Fibroblast of upper back skin (primary cell): ENCODE results near the gene SORCS1.
A peak's percentile ranks its signal among the peaks of the same experiment; 100 is the strongest.

Experiments used
- DNase-seq: peaks from one replicate; pipeline ENCODE4 v3.0.0-alpha.2; 2013

SORCS1 gene

DNA sequence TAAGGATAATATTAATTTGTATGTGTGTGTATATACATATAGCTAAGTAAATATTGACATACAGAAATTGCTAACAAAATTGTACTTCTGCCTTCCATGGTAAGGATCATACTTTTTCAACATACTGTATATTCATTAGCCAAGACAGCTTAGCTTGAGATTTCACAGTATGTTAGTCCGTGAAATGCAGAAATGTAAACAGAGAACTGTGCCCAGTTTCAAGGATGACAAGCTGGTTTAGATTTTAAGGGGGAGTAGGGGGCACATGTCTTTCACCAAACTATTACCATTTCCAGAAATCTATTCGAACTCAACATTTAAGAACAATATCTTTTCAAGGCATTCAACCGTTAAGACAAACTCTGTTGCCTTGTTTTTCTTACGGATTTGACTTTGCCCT is 182.2 kb downstream of the SORCS1 start:
- DNase-seq, result no peak

DNA sequence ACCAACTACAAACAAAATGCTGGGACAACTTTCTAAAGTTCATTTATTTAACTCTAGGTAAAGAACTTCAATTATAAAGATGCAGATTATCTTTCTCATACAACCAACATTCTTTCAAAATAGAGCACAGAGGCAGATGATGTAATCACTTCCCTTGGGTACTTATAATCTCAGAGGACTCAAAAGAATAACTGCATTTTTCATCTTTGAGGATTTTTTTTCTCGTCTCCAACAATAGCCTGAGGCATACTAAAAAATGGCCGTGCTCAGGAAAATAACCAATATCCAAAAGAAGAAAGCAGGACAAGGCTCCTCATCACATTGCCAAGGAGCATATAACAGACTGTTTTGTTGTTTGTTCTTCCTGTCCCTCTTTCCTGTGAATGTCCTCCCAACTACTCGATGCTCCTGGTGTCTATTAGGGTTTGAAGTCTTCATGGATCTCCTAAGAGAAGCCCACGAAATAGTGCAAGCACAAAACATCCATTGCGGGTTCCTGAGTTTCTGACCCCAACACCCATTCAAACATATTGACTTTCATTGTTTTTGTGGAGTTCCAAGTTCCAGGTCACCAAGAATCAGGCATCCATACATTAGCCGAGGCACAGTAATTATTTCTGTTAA is 182.9 kb downstream of the SORCS1 start:
- no peak for DNase-seq

DNA sequence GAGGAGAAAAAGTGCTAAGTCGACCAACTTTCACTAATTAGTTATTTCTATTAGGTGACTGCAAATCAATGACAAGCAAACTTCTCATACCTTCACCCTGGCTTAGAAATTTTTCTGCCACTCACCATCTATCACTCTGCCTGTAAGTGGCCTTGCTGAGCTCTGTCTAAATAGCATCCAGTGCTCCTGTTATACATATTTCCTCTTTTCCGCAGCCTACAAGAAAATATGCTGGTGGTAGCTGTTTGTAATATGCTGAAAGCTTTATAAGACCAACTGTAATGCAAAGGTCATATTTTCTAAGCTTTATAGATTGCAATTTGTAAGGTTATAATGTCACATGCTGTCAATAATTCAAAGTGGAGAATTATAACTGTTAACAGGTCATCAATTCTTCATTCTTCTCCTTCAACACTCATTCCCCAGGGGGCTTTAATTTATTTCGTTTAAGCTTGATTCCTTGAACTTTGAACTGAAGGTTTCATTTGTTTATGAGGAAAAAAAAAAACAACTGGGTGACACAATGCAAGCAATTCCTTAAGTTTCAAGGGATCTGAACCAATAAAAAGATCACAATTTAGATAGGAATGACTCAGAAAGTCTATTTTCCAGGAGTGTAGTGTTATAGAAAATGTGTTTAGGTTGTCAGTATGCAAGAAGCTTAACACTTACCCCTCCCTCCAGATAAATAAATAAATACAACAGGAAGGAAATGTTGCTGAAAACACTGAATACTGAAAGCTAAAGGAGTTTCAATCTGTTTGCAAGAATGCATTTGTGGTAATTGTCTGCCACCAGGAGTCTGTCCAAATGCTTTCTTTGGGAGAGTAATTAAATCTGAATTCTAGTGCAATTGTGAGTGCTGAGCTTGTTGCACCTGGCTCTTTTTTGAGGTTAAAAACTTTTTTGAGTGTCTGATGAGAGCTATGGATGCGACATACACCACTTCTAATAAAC is 183.7 kb downstream of the SORCS1 start:
- no peak for DNase-seq

DNA sequence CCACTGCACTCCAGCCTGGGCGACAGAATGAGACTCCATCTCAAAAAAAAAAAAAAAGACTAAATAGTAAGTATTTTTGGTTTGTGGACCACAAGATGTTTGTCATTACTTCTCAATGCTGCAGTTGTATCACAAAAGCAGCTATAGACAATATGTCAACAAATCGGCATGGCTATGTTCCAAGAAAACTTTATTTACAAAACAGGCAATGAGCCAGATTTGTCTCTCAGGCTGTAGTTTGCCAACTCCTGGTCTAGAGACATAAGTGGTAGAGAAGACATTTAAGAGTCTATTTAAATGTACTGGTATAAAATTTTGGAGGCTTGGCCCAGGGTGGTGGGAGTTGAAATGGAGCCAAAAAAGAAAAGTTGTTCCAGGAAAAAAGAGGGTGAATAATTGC is 185.8 kb downstream of the SORCS1 start:
- no peak for DNase-seq

DNA sequence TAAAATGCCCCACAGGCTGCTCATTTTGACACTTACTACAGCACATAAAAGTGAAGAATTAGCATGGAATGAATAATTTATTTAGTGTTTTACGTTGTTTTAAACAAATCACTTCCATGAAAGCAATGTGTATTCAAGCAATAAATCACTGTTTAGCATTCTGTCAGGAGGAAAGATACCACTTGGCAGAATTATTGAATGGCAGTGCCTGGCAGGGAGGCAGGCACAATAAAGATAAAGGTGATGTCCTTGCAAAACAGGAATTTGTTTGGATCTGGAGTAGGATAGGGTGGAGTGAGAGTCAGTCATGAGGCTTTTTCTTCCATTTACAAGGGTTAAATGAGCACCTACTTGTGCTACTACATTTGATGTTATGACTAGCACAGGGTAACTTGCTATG is 190.8 kb downstream of the SORCS1 start:
- no peak for DNase-seq

DNA sequence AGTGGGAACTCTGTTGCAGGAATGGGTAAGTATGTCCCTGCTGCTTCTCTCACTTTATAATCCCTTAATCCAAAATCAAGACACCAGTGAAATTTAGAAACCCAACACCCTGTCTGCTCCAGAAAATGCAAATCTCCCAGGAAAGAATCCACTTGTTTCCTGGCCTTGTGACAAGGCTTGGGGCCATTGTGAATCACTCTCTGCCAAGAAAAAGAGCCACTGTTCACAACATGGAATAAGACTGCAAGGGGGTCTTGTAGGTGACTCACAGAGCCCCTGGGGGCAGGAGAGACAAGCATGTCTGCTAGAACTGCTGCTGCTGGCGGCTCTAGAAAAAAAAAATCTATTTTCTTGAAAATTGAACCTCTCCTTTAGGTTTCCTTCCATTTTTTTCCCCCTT is 191.2 kb downstream of the SORCS1 start:
- DNase-seq, result no peak

DNA sequence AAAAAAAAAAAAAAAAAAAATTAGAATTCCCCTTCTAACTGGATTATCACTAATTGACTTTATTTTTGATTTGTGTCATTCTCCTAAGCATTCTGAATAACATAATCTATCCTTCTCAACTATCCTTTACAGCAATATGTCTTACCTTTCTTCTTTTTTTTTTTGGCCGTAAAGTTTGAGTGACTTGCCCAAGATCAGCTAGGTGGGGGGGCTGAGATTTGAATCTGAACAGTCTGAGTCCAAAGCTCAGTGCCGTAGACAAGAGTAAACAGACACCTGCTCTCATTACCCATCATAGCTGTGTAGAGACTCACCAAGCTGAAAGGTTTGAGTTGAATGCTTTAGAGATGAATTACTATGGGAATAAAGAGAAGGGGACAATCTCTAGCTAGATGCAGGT is 192.1 kb downstream of the SORCS1 start:
- no peak for DNase-seq

DNA sequence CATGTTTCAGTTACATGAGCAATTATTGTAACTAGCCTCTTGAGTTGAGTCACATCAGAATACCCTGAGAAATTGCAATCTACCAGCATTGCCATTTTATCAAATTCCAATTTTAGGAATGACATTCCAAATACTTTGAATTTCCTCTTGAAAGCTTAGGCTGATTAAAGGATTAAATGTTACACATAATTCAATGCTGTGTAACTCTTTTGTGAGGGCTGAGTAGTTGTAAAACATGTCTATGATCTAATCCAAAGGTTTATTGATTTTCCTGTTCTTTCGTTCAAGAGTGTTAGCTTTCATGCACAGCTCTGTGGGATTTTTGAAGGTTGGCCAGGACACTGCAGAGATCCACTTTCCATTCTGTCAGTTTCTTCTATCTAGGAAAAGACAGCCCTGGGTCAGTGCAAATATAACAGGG is 193.1 kb downstream of the SORCS1 start:
- DNase-seq, result peak; percentile 2

DNA sequence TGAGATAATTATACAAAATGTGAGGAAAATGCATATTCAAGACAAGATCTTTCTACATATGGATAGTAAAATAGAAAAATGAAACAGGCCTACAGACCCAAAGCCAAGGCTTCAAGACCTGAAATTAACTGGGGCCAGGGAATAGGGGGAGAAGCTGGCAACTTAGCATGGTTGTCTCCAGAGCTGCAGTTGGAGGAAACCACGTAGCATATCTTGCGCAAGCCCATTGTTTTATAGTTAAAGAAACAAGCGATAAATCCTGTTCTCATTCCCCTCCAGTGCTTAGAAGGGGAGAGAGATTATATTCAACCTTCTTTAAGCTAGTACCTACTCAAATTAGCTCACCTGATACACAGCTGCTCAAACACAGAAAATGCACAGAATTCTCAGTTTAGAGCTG is 197.1 kb downstream of the SORCS1 start:
- no peak for DNase-seq

DNA sequence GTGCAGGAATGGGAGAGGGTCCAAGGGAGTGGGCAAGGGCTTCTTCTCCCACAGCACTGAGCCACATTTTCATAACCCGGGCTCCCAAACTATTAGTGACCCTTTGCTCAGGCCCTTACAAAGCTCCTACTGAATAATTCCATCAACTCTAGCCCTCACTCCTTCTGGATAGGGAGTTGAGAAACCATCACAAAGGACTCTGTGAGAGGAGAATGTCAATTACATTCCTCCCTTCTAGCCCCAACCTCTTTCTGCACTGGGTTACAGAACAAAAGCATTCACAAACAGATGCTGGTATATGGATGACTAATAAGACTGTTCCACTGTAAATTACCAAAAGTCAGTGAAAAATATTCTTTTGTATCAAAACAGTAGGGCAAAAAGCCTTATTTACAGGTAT is 203.7 kb downstream of the SORCS1 start:
- DNase-seq, result no peak

DNA sequence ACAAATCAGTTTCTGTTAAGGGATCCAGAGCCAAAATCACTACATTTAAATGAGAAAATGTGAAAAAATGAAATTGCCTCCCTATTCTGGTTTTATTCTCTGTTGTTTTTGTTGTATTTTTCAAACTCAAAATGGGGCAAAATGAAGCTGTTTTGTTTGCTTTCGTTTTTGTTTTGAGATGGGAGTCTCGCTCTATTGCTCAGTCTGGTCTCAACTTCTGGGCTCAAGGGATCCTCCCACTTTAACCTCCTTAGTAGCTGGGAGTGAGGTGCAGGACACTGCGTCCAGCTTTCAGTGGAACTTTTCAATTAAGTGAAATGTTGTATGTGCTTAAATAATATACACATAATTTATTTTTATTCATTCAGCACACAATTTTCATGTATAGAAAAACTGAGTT is 205.0 kb downstream of the SORCS1 start:
- DNase-seq, result no peak

DNA sequence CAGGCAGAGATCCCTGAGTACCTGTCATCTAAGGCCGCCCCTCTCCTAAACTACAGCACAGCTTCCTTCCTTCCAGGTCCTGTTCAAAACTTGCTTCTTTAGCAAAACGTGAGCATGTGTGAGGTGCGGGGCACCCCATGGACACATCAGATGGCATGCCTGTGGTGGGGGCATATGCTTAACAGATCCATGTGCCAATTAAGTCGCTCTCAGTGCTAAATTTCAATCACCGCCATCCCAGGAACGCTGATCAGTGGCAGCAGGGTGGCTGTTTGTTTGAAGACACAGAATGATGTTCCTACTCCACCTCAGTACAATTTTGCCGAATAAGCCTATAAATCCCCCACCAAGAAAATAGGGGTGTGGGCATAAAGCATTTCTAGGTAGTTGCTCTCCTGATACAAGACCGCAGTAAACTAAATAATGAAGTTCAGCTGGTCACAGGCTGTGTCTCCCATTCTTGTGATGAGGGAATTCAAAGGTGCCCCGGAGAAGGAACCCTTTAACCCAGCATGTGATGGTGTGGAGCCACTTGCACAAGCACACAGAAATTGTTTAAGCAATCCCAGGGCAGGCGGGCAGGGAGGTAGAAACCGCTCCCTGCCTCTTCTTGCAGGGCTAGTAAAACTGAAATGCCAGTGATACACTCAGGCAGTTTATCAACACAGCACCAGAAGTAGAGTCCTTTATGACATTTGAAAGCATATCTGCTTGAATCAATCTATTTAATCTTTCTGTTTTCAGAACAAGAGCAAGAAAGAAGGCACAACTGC is 205.7 kb downstream of the SORCS1 start:
- no peak for DNase-seq

DNA sequence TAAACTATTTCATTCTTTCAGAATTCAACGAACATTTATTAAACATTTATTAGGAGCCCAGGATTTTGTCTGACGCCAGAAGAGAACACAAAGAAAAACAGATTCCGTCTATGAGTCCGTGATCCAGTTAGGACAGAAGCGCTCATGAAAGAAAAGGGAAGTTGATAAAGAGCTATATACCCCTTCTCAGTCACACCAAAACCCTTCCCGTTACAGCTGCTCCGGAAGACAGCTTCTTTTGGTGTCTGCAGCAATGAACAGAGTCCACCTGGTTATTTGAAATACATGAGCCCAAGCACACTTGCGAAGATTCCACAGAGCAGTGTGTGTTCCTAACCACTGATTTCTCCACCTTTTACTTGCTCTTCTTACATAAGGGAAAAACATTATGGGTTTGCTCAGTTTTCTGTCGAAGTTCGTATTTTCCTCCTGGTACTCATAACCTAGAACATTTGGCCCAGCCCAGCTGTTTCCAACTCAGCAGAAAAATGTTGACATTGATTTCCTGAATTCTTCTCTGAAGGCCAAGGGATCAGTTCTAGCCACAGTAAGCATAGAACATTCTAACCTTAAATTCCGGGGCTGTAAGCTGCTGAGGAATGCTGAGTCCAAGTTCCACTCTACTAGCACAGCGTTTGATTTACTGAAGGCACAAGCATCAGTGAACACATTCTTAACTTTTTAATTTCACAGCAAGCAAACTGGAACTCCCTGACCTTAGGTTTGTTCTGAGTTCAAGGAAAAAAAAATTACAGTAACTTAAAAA is 206.5 kb downstream of the SORCS1 start:
- DNase-seq, result no peak

DNA sequence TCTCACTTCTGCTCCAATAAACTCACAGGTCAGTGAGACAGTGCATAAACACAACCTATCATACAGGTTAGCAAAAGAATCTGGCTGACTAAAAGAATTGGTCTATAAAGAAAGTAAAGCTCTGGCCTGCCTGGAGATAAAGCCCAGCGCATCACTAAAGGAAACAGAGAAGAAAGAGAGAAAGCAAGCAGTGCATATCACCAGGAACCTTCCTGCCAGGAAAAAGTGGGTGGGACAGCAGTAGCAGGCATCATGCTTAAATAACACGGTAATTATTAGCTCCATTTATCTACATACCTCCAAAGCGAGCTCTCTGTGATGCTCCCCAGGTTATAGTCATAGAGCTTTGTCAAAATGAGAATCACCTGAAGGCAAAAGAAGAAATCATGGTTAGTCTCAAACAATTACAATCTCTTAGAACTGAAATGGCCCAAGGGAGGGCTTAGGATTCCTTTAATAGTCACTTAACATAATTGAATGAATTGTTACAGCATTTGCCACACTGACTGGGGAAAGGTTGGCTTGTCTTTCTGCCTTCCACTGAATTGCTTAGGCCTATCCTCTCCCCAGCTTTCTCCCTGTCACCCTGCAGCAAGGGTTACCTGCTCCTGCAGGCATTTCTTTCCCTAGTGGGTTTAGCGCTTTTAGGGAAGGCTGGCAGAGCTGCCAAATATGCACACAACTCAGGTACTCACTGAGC is 208.1 kb downstream of the SORCS1 start:
- DNase-seq, result no peak

DNA sequence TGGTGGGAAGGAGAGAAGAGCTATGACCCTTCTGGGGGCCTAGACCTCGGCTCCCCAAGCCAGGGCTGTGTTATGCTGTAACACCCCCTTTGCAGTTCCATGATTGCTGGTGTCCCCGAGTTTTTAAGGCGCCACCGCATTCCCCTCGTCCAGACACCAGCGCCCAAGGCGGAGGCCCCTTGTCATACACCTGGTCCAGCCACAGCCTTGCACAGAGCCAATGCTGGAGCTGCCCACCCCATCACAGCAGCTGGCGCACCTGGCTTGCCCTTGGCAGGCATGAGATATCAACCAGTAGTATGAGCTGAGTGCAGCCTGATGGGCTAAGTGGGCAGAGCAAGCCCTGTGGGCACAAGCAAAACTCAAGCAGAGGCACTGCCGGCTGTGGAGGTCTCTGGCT is 209.4 kb downstream of the SORCS1 start:
- DNase-seq, result no peak

DNA sequence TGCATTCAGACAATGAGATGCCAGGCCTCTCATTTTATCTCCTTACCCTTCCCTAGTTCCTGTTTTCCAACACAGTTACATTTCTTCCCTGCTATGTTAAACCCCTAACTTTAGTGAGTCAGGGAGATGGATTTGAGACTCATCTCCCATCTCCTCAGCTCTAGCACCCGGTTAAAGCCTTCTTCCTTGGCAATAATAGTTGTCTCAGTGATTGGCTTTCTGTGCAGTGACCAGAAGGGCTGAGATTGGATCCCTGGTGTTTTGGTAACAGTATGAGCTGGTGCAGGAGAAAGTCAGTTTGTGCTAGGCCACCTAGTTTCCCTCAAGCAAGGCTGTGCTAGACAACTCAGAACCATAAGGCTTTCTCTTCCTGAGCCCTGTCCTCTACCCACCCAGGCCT is 212.5 kb downstream of the SORCS1 start:
- DNase-seq, result no peak

DNA sequence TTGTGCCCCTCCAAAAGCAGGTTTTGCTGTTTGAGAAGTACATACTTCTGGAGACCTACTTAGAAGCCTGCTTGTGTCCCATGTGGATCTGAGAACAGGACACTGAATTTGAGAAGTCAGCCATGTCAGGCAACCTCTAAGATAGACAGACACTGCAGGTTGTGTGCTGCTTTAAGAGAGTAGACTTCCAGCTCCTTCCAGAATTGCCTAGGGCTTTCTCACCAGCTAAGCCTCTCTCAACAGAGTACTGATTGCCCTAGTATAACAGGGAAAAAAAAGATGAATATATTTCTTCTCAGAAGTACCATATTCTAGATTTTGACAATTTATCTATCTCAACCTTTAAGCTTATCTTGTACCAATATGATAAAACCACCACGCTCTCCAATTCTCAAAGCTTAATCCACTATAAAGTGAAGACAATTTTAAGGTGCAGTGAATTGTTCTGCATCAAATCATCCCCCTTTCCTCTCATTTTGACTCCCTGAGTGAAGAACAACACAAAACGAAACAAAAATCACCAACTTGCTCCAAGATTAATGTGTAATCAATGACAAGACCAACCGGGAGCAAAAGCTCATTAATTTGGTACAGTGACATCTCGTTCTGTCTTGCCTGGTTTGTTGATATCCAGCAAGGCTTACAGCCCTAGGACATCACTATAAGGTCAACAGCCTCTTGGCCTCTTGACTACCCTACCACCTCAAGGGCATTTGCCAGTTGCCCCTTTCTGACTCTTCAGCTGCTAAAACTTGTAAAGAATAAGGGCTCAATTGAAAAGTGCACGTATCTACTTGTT is 214.6 kb downstream of the SORCS1 start:
- no peak for DNase-seq

DNA sequence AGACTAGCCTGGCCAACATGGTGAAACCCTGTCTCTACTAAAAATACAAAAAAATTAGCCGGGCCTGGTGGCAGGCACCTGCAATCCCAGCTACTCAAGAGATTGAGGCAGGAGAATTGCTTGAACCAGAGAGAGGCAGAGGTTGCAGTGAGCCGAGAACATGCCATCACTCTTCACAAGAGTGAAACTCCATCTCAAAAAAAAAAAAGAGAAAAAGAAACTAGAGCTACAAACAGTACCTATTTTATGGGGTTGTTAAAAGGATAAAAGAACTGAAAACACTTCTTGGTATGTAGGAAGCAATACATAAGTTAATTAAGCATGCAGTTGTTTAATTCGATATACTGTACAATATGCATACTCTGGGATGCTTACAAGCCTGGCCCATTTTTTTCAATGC is 216.9 kb downstream of the SORCS1 start:
- no peak for DNase-seq

DNA sequence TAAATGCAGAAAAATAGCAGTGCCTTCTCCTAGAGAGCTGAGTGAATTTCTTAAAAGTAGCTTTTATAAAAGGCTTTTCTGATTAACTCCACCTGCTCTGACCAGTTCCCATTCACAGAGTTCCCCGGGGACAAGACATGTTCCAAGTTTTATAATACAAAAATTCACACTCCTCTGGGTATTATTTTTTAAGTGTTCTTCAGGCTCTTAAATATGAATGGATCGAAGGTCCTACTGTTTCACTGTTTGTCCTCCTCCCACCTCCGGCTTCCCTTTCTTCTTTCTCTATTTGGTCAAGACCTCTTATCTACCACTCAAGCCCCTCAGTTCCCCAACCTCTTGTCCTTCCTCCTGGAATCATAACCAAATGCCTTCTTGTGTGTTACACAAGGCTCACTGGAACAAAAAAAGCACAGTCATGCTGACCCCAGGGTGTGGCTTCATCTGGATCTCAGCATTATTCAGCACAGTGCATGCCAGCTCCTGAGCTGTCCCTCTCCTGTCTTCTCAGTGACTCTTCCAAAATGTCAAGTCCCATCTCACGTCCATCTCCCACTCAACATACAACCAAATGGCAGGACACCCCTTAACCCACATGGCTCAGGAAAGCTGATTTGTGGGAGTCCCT is 222.4 kb downstream of the SORCS1 start:
- DNase-seq, result no peak

DNA sequence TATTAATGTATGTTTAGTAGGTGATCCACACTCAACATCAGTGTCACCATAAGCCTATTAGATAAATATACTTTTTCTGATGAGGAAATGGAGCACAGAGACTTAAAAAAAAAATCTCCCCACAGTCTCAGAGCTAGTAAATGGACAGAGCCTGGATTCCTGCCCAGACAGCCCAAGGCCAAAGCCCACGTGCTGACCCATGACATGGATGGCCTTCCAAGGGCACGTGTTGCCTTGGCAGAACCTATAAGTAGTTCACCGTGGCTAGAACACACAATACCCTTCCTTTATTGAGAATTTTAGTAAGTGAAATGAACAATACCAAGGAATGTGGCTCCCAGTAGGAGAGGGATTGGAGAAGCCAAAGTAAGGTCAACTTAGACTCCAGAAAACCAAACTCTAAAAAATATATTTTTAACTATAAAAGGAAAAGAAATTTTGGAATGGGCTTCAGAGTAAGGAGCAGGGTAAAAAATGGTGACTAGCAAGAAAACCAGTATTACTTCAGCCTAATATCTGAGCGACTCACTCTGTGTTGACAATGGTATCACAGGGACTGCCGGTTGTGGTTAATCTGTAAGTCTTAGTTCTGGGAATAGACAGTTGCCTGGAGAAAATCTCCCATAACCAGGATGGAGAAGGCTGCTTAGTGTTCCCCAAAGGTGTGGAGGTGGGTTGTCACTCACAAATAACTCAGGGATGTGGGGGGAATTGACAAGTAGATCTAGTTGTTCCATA is 223.0 kb downstream of the SORCS1 start:
- peak; percentile 0 for DNase-seq
